Measurements from ENCODE around the gene C15orf39.
"Not testable (repeated sequence)": the region's sequence is repeated elsewhere in the genome, so short reads cannot be mapped to it uniquely, and the experiment has no call there.

DNA sequence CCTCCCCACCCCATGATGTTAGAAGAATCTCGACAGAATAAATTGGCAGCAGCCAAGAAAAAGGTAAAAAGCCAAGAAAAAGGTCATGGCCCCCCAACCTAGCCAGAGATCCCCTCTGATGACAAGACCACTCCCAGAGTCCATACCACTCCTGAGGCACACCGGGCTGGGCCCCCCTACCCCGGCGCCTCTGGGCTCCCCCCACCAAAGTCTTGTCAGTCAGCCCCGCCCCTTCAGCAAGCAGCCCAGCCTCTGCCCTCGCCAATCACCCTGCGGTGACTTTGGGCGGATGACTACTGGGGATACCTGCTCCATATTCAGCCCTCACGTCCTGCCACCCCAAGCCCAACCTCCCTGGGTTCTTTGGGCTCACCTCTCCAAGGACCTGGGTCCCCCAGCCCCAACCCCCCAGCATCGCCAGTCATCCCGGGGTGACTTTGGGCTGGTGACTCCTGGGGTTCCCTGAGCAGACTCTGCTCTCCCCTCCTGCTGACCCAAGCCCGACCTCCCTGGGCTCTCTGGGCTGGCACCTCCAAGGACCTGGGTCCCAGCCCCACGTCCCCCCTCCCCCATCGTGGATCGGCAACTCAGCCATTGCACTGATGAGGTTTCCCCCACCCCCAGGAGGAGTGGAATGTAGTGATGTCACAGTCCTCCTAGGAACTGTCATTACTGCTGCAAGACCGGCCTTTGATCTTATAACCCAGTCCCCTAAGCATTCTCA lies 57.1 kb downstream of the C15orf39 start:
- TF ChIP-seq, protein P1, sequence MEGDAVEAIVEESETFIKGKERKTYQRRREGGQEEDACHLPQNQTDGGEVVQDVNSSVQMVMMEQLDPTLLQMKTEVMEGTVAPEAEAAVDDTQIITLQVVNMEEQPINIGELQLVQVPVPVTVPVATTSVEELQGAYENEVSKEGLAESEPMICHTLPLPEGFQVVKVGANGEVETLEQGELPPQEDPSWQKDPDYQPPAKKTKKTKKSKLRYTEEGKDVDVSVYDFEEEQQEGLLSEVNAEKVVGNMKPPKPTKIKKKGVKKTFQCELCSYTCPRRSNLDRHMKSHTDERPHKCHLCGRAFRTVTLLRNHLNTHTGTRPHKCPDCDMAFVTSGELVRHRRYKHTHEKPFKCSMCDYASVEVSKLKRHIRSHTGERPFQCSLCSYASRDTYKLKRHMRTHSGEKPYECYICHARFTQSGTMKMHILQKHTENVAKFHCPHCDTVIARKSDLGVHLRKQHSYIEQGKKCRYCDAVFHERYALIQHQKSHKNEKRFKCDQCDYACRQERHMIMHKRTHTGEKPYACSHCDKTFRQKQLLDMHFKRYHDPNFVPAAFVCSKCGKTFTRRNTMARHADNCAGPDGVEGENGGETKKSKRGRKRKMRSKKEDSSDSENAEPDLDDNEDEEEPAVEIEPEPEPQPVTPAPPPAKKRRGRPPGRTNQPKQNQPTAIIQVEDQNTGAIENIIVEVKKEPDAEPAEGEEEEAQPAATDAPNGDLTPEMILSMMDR (IDR thresholded peaks at IDR 0.05): not testable (repeated sequence)
- TF ChIP-seq POLR2A (IDR thresholded peaks at IDR 0.05): not testable (repeated sequence)
